ENCODE measurements around the gene BCL2L15. TPM values are rescaled to one million over a fixed set of nuclear protein-coding genes. Genes with fewer than 3 reads are reported as not detected.
A peak's percentile ranks its signal among the peaks of the same experiment; 100 is the strongest.

Gene BCL2L15
- polyA plus RNA-seq, 4 donors: 14.8 to 214 (median 132) TPM

DNA sequence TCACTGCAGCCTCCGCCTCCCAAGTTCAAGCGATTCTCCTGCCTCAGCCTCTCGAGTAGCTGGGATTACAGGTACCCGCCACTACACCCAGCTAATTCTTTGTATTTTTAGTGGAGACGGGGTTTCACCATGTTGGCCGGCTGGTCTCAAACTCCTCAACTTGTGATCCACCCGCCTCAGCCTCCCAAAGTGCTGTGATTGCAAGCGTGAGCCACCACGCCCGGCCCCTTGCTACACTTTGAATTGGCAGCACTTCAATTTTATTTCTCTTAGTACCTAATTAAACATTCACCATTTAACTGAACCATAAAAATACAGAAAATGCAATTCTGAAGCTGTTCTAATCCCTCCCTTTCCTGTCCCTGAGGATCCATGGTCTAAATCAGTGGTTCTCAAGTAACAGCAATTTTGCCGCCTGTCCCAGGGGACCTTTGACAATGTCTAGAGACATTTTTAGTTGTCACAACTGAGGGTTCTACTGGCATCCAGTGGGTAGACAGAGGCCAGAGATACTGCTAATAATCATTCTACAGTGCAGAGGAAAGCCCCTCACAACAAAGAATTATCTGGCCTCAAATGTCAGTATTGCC lies 4.3 kb upstream of the BCL2L15 start:
- 78 to 83% (median 81%) methylated on average over 11 of the region's 11 CpGs for WGBS, 3 donors
- DNase-seq: no peak

DNA sequence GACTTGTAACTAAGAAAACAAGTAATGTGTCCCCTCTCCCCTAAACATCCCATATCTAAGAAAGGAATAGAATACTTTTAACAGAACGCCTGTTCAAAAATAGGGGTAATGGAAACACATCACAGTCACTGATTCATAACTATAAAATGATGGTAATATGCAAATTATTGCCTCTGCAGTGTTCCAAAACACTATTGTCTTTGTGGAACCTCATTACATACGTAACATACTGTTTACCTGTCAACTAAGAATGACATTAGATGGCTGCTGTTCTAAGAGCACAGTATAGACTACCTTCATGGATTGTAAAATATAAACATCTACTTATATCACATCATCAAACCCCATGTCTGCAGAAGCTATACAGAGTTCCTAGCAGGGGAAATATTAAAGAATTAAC lies 3.4 kb upstream of the BCL2L15 start:
- 64 to 68% (median 66%) methylated on average over 2 of the region's 2 CpGs for WGBS, 3 donors
- H3K4me1 ChIP-seq (ENCODE audit: control insufficient read depth in 3 of 3, insufficient read depth in 2 of 3, low read depth in 1 of 3, low read length in 2 of 3): peaks cover 0 to 18% (median 7%) of the 10 kb centered on the region in 3 donors
- DNase-seq (no peak), FAIRE-seq (no peak)
- H3K4me3 ChIP-seq (ENCODE audit: low read depth in 1 of 3, low read length in 3 of 3): no peak overlapping the region
- H3K27ac ChIP-seq (ENCODE audit: low read depth in 1 of 3, low read length in 2 of 3): no peak overlapping the region
- peaks cover 5 to 9% (median 6%) of the 10 kb centered on the region in 3 donors for H3K36me3 ChIP-seq (ENCODE audit: control insufficient read depth in 3 of 3, insufficient read depth in 2 of 3, low read depth in 1 of 3, low read length in 3 of 3)
- H3K27me3 ChIP-seq (ENCODE audit: control insufficient read depth in 3 of 3, insufficient read depth in 3 of 3, low read length in 3 of 3): no peaks in the 10 kb centered on the region
- no peaks in the 10 kb centered on the region for H3K9me3 ChIP-seq (ENCODE audit: control insufficient read depth in 2 of 2, insufficient read depth in 1 of 2, low read depth in 1 of 2, low read length in 1 of 2)

More for the DNA sequence above, 4.3 kb upstream of the BCL2L15 start:
- Histone ChIP-seq H3K9me3 (ENCODE audit: control insufficient read depth in 2 of 2, insufficient read depth in 1 of 2, low read depth in 1 of 2, low read length in 1 of 2) (no peaks in the 10 kb centered on the region), H3K27ac (ENCODE audit: low read depth in 1 of 3, low read length in 2 of 3) (no peak overlapping the region), H3K4me3 (ENCODE audit: low read depth in 1 of 3, low read length in 3 of 3) (no peak overlapping the region), H3K36me3 (ENCODE audit: control insufficient read depth in 3 of 3, insufficient read depth in 2 of 3, low read depth in 1 of 3, low read length in 3 of 3) (peaks cover 6 to 12% (median 8%) of the 10 kb centered on the region in 3 donors), H3K27me3 (ENCODE audit: control insufficient read depth in 3 of 3, insufficient read depth in 3 of 3, low read length in 3 of 3) (no peaks in the 10 kb centered on the region), H3K4me1 (ENCODE audit: control insufficient read depth in 3 of 3, insufficient read depth in 2 of 3, low read depth in 1 of 3, low read length in 2 of 3) (peaks cover 0 to 18% (median 7%) of the 10 kb centered on the region in 3 donors)
- FAIRE-seq: no peak

DNA sequence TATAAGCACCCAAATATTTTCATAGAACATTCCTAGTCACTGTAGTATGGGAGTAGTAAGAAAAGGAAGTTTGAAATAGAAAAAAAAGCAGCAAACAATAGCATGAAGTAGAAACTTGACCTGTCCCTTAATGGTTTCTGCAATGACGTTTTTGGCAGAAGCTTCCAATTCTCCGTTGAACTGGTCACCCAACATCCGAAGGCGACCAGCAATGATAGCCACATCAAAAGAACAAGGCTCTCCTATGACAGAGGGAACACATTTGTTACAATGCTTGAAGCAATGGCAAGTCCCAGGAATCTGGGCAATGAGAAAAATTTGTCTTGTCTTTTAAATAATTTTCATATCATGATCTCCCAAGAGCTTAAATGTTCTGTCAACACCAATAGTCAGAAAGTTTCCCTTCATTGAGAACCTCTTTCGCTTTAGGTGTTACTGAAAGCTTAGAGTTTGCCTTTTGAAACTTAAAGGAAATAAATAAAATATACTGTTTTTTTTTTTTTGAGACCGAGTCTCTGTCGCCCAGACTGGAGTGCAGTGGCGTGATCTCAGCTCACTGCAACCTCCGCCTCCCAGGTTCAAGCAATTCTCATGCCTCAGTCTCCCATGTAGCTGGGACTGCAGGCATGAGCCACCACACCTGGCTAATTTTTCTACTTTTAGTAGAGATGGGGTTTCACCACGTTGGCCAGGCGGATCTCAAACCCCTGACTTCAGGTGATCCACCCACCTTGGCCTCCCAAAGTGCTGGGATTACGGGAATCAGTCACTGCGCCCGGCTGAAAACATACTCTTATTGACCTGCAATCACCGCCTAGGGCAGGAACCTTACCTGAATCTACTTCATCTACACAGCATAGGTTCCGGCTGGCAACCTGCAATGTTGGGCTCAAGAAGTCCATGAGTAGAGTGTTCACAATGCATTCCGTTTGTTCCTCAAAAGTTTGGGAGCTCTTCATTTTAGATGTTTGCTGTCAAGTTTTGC lies 672 bp downstream of the BCL2L15 start:
- FAIRE-seq (no peak), DNase-seq (peak in 1 of 2 donors; percentile 19)
- Histone ChIP-seq H3K4me3 (ENCODE audit: low read depth in 1 of 3, low read length in 3 of 3) (peak overlapping the region in 2 of 3 donors; percentile 45 to 67), H3K27ac (ENCODE audit: low read depth in 1 of 3, low read length in 2 of 3) (peak overlapping the region; percentile 78 to 88 (median 83)), H3K27me3 (ENCODE audit: control insufficient read depth in 3 of 3, insufficient read depth in 3 of 3, low read length in 3 of 3) (no peaks in the 10 kb centered on the region), H3K36me3 (ENCODE audit: control insufficient read depth in 3 of 3, insufficient read depth in 2 of 3, low read depth in 1 of 3, low read length in 3 of 3) (peaks cover under 1 to 4% (median 2%) of the 10 kb centered on the region in 3 donors), H3K9me3 (ENCODE audit: control insufficient read depth in 2 of 2, insufficient read depth in 1 of 2, low read depth in 1 of 2, low read length in 1 of 2) (no peaks in the 10 kb centered on the region), H3K4me1 (ENCODE audit: control insufficient read depth in 3 of 3, insufficient read depth in 2 of 3, low read depth in 1 of 3, low read length in 2 of 3) (peaks cover 2 to 13% (median 4%) of the 10 kb centered on the region in 3 donors)
- 19 to 61% (median 41%) methylated on average over 17 of the region's 17 CpGs for WGBS, 3 donors

GRCh38 chr1:113881661-113882060 lies 5.7 kb downstream of the BCL2L15 start:
- Histone ChIP-seq H3K4me1 (ENCODE audit: control insufficient read depth in 3 of 3, insufficient read depth in 2 of 3, low read depth in 1 of 3, low read length in 2 of 3) (peaks cover 2 to 13% (median 7%) of the 10 kb centered on the region in 3 donors), H3K36me3 (ENCODE audit: control insufficient read depth in 3 of 3, insufficient read depth in 2 of 3, low read depth in 1 of 3, low read length in 3 of 3) (peaks cover 2 to 13% (median 8%) of the 10 kb centered on the region in 3 donors), H3K27ac (ENCODE audit: low read depth in 1 of 3, low read length in 2 of 3) (peak overlapping the region; percentile 36 to 64 (median 49)), H3K27me3 (ENCODE audit: control insufficient read depth in 3 of 3, insufficient read depth in 3 of 3, low read length in 3 of 3) (no peaks in the 10 kb centered on the region), H3K4me3 (ENCODE audit: low read depth in 1 of 3, low read length in 3 of 3) (no peak overlapping the region), H3K9me3 (ENCODE audit: control insufficient read depth in 2 of 2, insufficient read depth in 1 of 2, low read depth in 1 of 2, low read length in 1 of 2) (no peaks in the 10 kb centered on the region)
- WGBS, 3 donors: 58 to 79% (median 75%) methylated on average over 2 of the region's 2 CpGs
- DNase-seq (no peak), FAIRE-seq (no peak)

- Histone ChIP-seq H3K4me3 (ENCODE audit: low read depth in 1 of 3, low read length in 3 of 3) (no peak overlapping the region), H3K27me3 (ENCODE audit: control insufficient read depth in 3 of 3, insufficient read depth in 3 of 3, low read length in 3 of 3) (no peaks in the 10 kb centered on the region), H3K27ac (ENCODE audit: low read depth in 1 of 3, low read length in 2 of 3) (peak overlapping the region in 2 of 3 donors; percentile 41 to 49), H3K9me3 (ENCODE audit: control insufficient read depth in 2 of 2, insufficient read depth in 1 of 2, low read depth in 1 of 2, low read length in 1 of 2) (no peaks in the 10 kb centered on the region), H3K36me3 (ENCODE audit: control insufficient read depth in 3 of 3, insufficient read depth in 2 of 3, low read depth in 1 of 3, low read length in 3 of 3) (peaks cover 2 to 13% (median 8%) of the 10 kb centered on the region in 3 donors), H3K4me1 (ENCODE audit: control insufficient read depth in 3 of 3, insufficient read depth in 2 of 3, low read depth in 1 of 3, low read length in 2 of 3) (peaks cover 12 to 18% (median 14%) of the 10 kb centered on the region in 3 donors)
- DNase-seq: no peak
- WGBS, 3 donors: 80 to 94% (median 88%) methylated on average over 4 of the region's 4 CpGs
- FAIRE-seq: no peak
These were observed 7.7 kb downstream of the BCL2L15 start for GRCh38 chr1:113879739-113880038.

GRCh38 chr1:113876176-113876575 lies 11.2 kb downstream of the BCL2L15 start:
- 20 to 67% (median 50%) methylated on average over 5 of the region's 5 CpGs for WGBS, 3 donors
- H3K27me3 ChIP-seq (ENCODE audit: control insufficient read depth in 3 of 3, insufficient read depth in 3 of 3, low read length in 3 of 3): no peaks in the 10 kb centered on the region
- H3K36me3 ChIP-seq (ENCODE audit: control insufficient read depth in 3 of 3, insufficient read depth in 2 of 3, low read depth in 1 of 3, low read length in 3 of 3): peaks cover 0 to 8% (median 4%) of the 10 kb centered on the region in 3 donors
- no peak overlapping the region for H3K4me3 ChIP-seq (ENCODE audit: low read depth in 1 of 3, low read length in 3 of 3)
- peaks cover 6 to 14% (median 14%) of the 10 kb centered on the region in 3 donors for H3K4me1 ChIP-seq (ENCODE audit: control insufficient read depth in 3 of 3, insufficient read depth in 2 of 3, low read depth in 1 of 3, low read length in 2 of 3)
- FAIRE-seq (no peak), DNase-seq (peak; percentile 73 to 79)
- H3K27ac ChIP-seq (ENCODE audit: low read depth in 1 of 3, low read length in 2 of 3): peak overlapping the region in 2 of 3 donors; percentile 64 to 72
- H3K9me3 ChIP-seq (ENCODE audit: control insufficient read depth in 2 of 2, insufficient read depth in 1 of 2, low read depth in 1 of 2, low read length in 1 of 2): no peaks in the 10 kb centered on the region

DNA sequence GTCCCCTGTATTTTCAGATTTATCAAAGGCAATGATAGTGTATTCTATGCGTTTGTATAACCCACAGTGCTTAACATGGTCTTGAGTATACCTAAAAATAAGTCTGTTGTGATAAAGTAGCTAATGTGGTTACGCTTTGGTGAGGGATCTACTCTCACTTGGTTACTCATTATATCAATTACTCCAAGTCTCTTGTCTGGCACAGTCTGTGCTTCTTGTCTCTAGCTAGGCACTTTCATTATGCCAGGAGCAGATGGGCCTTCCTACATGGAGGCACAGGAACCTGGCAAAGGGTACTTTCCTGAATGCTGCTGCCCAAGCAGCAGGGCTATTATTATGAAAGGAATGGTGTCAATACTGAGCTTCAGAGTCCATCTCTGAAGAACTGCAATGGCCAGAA lies 11.7 kb downstream of the BCL2L15 start:
- H3K27ac ChIP-seq (ENCODE audit: low read depth in 1 of 3, low read length in 2 of 3): peak overlapping the region; percentile 53 to 72 (median 64)
- DNase-seq (peak in 1 of 2 donors; percentile 55), FAIRE-seq (no peak)
- H3K9me3 ChIP-seq (ENCODE audit: control insufficient read depth in 2 of 2, insufficient read depth in 1 of 2, low read depth in 1 of 2, low read length in 1 of 2): no peaks in the 10 kb centered on the region
- peaks cover 0 to 4% (median 4%) of the 10 kb centered on the region in 3 donors for H3K36me3 ChIP-seq (ENCODE audit: control insufficient read depth in 3 of 3, insufficient read depth in 2 of 3, low read depth in 1 of 3, low read length in 3 of 3)
- H3K27me3 ChIP-seq (ENCODE audit: control insufficient read depth in 3 of 3, insufficient read depth in 3 of 3, low read length in 3 of 3): no peaks in the 10 kb centered on the region
- peaks cover 6 to 14% (median 14%) of the 10 kb centered on the region in 3 donors for H3K4me1 ChIP-seq (ENCODE audit: control insufficient read depth in 3 of 3, insufficient read depth in 2 of 3, low read depth in 1 of 3, low read length in 2 of 3)
- no peak overlapping the region for H3K4me3 ChIP-seq (ENCODE audit: low read depth in 1 of 3, low read length in 3 of 3)
- 19 to 55% (median 27%) methylated on average over 2 of the region's 2 CpGs for WGBS, 3 donors

Measured in small intestine (tissue), 7 donors.